GM13977 (cell line): ENCODE results near the gene CCNY.

Experiments used
- DNase-seq: peaks from one replicate; pipeline ENCODE4 v3.0.0; 2012; ENCODE audit warnings: low spot score
- in situ Hi-C: fragments of 300-500 bp; cut with MboI; formaldehyde crosslinking; loops from one replicate; pipeline ENCODE4 v1.12.0; 2022; ENCODE audit warnings: low sequenced_read_pairs, low pct_unique_long_range_greater_than_20kb, mixed read lengths, inconsistent platforms; ENCODE audit not compliant: unreplicated experiment
- TF ChIP-seq, protein P1 (sequence below): IDR thresholded peaks from 2 replicates; pipeline ENCODE4 v1.5.1; 2012; ENCODE audit warnings: mild to moderate bottlenecking, control low read depth; ENCODE audit not compliant: insufficient read depth; ENCODE audit errors: extremely low read depth, missing control alignments

CCNY gene

DNA sequence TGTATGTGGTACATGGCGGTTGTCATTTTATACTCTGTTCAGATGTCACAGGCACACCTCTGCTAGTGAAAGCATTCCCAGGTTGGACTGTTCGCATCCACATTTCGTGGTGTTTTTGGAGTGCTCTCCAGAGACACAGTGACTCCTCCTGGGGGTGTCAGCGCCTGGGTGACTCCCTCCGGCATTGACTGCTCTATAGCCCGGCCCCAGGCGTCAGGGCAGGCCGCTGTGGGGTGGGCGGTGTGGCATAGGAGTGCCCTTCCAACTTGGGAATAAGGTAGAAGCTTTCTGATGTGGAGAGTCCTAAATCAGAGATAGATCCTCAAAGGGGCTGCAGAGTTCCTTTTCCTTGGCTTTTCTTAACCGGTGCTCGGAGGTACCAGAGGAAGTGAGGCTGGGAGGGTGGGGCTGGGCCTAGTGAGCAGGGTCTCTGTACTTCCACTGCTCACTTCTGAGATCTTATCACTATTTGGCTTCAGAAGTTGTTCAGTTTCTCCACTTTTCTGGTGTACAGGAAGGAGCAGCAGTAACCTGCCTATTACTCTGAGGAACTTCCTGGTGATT, 32.3 kb downstream of the CCNY start:
- no peak for DNase-seq
- in situ Hi-C loops = no loop called here

DNA sequence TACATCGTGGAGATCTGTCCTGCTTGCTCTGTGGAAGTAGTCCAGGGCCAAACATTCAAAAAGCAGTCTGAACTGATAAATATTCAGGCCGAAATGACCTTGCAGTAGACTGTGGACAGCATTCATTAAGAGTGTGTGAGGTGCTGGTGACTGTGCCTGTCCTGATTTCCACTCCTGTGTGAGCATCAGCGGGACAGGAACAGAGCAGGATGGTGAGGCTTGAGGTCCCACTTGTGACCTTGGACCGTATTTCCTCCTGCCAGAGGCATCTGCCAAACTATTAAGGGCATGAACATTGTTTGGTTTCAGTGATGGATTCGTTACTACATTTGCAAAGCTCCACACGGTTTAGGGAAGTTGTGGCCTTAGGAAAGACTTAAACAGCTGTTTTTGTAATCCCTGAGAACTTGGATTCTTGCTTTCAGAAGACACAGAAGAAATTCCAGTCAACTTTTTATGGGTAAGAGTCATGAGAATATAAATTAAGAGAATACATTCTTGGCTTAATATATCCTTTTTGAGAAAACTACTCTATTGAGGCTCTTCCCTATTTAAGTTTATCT, 32.8 kb downstream of the CCNY start:
- in situ Hi-C loops = no loop called here
- DNase-seq = no peak

More for the DNA sequence above, 32.3 kb downstream of the CCNY start:
- TF ChIP-seq, protein P1, sequence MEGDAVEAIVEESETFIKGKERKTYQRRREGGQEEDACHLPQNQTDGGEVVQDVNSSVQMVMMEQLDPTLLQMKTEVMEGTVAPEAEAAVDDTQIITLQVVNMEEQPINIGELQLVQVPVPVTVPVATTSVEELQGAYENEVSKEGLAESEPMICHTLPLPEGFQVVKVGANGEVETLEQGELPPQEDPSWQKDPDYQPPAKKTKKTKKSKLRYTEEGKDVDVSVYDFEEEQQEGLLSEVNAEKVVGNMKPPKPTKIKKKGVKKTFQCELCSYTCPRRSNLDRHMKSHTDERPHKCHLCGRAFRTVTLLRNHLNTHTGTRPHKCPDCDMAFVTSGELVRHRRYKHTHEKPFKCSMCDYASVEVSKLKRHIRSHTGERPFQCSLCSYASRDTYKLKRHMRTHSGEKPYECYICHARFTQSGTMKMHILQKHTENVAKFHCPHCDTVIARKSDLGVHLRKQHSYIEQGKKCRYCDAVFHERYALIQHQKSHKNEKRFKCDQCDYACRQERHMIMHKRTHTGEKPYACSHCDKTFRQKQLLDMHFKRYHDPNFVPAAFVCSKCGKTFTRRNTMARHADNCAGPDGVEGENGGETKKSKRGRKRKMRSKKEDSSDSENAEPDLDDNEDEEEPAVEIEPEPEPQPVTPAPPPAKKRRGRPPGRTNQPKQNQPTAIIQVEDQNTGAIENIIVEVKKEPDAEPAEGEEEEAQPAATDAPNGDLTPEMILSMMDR = no peak

DNA sequence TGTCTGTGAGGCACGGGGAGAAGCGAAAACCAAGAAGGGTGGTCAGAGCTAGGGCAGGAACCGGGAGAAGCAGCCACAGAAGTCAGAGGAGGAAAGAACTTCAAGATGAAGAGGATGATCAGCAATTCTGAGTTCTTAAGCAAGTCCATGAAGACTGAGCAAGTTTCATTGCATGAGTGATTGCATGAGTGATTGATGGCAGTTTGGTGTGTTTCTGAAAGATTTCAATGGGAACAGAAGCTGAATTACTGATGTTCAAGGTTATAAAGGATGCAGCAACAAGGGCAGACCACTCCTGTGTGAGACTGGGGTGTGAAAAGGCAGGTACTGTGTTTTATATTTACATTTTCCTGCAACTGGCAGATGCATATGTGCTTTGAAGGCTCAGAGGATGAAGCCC, 35.4 kb downstream of the CCNY start:
- in situ Hi-C loops = no loop called here
- TF ChIP-seq, protein P1 = no peak
- no peak for DNase-seq

More for the DNA sequence above, 32.8 kb downstream of the CCNY start:
- TF ChIP-seq, protein P1 = no peak

DNA sequence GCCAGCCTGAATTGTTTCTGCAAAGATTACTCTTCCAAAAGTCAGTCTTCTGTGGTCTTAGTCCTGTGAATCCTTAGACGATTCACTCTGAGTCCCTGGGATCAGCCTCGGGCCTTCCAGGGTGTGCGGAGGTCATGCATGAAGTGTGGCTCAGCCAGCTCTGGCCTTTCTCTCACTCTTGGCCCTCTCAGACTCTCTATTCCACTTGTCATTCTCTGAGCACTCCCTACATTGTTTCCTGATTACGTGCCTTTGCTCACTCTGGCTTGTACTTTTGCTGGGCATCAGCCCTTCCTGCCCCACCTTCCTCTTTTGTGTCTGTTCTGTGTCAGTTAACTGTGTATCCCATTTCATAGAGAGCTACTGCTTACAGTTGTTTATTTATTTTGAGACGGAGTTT, 36.0 kb downstream of the CCNY start:
- DNase-seq = no peak
- in situ Hi-C loops = no loop called here
- TF ChIP-seq, protein P1 = no peak

DNA sequence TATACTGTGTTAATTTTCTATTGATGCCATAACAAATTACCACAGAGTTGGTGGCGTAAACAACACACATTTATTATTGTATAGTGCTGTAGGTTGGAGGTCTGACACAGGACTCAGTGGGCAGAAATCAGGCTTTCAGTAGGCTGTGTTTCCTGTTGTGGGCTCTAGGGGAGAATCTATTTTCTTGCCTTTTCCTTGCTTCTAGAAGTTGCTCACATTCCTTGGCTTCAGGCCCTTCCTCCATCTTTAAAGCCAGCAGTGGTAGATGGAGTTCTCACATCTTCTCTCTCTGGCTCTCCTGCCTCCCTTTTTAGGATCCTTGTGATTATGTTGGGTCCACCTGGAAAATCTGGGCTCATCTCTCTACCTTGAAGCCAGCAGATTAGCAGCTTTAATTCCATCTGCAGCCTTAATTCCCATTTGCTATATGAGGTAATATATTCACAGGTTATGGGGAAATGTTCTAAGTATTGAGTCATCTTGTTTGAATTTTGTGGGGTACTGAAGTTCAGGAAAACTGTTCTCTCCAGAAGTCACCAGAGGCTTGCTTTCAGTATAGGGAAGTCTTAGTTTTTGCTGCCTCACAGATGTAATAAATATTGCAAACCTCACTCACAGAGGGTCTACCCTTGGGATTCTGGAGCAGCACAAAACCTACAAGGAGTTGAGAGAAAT, 38.9 kb downstream of the CCNY start:
- in situ Hi-C loops = no loop called here
- no peak for DNase-seq
- TF ChIP-seq, protein P1 = no peak

DNA sequence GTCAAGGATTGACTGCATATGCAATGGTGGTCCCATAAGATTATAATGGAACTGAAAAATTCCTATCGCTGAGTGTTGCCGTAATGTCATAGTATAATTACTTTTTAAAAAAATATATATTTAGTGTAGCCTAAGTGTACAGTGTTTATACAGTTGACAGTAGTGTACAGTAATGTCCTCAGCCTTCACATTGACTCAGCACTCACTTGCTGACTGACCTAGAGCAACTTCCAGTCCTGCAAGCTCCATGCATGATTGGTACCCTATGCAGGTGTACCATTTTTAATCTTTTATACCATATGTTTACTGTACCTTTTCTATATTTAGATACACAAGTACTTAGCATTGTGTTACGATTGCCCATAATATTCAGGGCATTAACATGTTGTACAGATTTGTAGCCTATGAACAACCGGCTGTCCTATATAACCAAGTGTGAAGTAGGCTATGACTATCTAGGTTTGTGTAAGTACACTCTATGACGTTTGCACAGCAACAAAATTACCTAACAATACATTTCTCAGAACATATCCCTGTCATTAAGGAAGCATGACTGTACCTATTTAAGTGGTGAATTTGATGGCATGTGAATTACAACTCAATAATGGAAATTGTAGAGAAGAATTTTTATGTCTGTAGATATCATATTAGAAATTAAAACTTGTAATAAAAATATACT, 40.9 kb downstream of the CCNY start:
- in situ Hi-C loops = no loop called here
- DNase-seq = no peak
- TF ChIP-seq, protein P1 = no peak
